Ecto neural progenitor cell (in vitro differentiated cells): ENCODE measurements around the gene CNTNAP5.

Source experiments
- DNase-seq: peaks from one replicate; pipeline ENCODE4 v3.0.0-alpha.2; 2018; ENCODE audit warnings: low spot score

Gene CNTNAP5

DNA sequence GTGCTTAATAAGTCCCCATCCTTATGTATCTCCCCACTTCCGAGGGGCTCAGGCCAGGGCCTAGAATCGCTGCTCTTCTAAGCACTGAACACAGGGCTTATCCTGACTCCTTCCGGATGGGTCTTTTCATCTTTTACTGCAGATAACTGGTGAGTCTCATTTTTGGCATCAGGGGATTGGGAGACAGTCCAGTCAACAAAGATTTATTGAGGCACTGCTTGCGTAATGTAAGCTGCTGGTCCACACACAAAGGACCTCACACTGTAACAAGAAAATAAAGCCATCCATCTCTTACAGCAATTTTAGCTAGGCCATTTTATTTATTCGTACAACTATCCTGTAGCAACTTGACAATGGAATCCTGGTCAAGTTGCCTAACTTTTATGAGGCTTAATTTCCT lies 600.5 kb downstream of the CNTNAP5 start:
- DNase-seq, result no peak

DNA sequence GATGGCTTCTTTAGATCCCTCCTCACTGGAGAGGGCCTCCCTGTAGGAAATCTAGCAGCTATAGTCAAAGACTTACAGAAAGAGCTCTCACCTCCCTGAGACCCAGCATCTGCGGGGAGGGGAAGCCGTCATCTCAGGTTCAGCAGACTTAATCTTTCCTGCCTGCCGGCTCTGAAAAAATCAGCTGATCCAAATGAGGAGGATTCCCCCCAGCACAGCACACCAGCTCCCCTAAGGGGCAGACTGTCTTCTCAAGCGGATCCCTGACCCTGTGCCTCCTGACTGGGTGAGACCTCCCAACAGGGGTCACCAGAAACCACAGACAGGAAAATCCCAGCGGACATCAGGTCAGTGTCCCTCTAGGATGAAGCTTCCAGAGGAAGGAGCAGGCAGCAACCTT lies 601.9 kb downstream of the CNTNAP5 start:
- DNase-seq, result no peak

DNA sequence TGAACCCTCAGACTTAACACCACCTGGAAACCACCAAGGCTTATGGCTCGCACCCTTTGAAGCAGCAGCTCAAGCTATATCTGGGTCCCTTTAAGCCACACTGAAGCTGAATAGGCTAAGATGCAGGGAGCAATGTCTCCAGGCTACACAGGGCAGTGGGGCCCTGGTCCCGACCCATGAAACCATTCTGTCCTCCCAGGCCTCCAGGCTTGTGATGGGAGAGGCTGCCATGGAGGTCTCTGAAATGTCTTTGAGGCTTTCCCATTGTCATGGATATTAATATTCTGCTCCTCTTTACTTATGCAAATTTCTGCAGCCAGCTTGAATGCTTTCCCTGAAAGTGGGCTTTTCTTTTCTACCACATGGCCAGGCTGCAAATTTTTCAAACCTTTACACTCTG lies 608.7 kb downstream of the CNTNAP5 start:
- no peak for DNase-seq

DNA sequence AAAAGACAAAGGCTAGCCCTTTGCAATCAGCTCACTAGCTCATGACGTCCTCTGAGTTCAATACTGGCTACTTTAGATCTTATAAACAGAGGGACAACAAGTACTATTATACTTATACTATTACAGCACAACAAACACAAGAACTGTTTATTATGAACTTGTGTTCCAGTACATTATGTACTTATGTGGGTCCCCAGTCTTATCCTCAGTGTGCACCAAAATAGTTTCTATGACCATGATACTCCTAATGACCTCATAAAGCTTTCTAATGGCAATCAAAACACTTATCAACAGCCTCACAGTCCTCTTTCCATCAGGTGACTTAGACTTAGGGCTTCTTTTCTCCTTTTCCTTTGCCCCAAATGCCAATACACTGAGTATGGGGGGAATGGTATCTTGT lies 614.4 kb downstream of the CNTNAP5 start:
- DNase-seq, result no peak

DNA sequence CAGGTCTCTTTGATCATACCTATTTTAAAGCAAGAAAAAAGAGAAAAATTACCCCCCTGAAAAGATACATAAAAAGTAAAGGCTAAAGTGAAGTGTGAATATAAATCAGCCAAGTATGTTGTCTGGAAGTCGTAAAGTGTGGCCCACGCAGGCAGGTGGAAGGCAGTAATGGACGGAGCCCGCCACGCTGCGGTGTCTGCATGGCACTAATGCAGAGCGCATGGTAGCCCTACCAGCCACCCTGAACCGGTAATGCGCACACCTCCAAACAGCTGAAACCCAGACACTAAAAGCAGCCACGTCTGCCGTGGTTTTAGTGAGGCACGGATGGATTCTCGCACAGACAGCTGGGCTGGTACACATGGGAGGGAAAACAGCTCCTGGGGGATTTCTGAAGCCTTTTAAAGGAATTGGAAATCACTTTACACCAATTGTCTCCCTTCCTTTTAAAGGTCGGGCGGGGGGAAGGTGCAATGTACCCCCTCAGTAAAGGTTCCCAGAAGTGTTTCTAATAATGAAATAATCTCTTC lies 615.2 kb downstream of the CNTNAP5 start:
- no peak for DNase-seq

DNA sequence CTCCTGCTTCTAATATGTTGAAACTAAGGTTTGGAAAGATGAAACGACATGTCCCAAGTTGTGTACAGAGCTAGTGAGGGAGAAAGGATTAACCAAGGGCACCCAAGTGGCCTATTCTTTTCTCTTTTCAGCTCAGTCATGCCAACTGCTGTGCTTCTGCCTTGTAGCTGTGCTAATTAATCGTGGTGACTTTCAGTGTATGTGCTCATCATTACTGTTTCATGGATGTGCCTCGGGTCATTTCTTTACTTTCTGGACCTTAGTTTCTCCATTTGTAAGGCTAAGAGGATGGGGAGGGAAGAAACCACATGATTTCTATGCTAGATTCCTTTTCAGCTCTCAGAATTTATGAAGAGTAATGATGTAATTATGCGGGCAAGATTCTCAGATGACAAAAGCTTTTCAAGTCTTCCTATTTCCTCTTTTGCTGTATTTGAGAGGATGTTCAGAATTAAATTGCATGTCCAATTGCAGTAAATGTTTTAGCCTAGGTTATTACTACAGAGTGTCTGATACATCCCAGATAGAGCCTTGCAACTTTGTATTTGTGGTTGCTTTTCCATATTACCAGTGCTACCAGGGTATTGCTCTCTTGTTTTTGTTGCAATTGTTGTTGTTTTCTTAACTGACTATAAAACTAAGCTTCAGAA lies 621.2 kb downstream of the CNTNAP5 start:
- no peak for DNase-seq

DNA sequence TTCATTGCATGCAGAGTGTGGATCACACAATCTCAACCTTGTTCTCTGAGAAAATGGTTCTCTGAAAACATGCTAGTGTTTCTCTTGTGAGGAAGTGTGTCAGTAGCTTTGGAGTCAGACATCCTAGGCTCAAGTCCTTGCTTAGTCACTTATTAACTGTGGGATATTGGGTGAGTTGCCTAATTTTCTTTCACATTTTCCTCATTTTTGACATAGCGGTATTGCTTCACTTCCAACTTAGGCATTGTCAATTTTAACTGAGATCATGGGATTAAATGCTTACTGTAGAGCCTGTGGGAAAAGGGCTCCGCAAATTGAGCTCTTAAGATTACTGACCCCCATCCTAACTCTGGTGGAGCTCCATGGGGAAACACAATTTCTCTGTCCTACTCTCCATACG lies 622.2 kb downstream of the CNTNAP5 start:
- DNase-seq, result no peak

DNA sequence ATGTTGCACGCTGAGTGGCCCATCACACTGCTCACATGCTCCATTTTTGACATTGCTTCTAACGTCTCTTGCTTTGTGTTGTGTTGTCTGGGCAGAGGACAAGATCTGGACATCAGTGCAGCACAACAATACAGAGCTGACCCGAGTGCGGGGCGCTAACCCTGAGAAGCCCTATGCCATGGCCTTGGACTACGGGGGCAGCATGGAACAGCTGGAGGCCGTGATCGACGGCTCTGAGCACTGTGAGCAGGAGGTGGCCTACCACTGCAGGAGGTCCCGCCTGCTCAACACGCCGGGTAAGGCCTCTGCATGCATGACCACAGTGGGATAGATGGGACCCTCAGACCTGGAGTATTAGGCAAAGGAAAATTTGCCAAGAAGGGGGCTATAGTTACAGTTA lies 622.6 kb downstream of the CNTNAP5 start:
- DNase-seq, result no peak

DNA sequence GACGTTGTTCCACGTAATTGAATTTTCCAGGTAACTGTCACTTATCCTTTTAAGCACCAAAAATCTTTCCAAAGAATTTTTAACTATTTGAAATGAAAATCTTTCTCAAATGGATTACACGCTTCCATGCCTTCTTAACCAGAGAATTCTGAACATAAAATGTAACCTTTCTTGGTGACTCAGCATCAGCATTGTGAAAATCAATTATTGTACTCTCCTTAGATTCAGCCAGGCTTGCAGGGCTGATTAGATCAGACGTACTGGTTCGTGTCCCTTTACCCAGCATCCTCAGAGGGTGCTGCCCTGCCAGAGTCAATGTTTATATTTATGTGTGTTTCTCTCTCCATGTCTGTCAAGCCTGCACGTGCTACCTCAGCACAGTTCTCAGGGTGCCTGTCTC lies 623.9 kb downstream of the CNTNAP5 start:
- DNase-seq, result no peak

DNA sequence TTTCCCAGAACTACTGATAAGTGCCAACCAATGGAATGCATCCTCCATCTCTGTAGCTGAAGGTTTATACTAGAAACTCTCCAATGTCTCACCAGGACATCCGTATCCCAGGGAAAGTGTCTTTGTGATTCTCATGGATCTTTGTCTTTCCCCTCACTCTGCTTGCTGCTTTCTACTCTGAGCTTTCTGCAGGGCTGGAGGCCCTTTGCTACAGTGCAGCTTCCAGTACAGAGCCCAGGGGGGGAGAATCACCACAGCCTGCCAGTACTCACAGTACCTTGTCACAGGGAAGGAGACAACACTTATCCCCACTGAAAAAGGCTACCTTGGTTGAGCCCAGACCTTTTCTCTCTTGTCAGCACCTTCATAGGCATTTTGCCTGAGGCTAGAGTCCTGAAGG lies 627.0 kb downstream of the CNTNAP5 start:
- DNase-seq, result no peak

DNA sequence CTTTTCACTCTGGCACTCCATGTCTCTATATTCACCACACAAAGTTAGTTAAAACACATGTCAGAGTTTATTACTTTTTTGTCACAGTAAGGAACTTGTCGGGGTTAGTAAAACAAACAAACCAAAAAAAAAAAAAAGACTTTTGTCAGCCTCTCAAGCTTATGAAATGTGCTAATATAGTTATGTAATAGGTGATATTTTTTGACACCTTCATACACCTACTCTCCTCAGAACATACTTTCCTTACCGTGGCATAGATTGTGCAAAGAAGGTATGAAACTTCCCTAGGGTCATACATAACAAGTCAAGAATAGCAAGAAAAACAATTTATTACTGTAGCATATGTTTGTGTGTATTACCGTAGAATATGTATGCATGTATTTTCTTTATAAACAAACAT lies 633.3 kb downstream of the CNTNAP5 start:
- DNase-seq, result no peak

DNA sequence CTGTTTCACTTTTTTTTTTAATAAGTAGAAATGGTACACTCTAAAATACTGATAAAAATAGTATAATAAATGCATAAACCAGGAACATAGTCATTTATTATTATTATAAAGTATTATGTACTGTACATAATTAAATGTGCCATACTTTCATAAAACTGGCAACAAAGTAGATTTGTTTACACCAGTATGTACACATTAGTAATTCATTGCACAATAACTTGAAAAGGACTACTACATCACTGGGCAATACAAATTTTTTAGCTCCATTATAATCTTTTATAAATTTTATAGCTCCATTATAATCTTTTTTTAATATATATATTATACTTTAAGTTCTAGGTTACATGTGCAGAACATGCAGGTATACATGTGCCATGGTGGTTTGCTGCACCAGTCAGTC lies 636.5 kb downstream of the CNTNAP5 start:
- no peak for DNase-seq

DNA sequence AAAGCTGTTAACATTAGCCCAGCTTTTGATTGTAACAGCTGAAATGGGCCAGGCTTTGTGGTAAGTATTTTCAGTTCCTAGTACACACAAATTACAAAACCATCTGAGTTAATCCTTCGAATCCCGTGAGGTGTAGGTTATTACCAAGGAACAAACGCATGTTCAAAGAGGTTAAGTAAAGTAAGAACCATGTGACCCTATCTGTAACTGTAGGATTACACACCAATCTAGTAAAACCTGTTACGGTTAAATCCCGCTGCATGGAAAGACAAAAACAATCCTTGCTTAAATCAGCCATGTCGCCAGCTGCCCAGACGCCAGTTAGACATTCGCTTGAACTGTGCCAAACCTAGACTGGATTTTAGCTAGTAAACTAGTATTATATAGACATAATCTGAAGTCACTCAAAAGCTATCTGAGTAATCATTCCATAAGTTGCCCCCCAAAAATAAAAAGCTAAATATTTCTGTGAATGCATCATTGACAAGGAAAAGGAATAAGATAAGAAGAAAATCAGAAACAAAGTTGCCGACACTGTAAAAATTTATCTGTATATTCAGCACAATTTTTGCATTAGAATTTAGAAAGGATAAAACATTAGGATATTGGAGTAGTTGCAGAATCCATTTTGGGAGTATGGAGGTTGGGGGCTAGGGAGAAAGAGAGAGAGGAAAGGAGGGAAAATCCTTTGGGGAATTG lies 638.0 kb downstream of the CNTNAP5 start:
- DNase-seq, result no peak

DNA sequence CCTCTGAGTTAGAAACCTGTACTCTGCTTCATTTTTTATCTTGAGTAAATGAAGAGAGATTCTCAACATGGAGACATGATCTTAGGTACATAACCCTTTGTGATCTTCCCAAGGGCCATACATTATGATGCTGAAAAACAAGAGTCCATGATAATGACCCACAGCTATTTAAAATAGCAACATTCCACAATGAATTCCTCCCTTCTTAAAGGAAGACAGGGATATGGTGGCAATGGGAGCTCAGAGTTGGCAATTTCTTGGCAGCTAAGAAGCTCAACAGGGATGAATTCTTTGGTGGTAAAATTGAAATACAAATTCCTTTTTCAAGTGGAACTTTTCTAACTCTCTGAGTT lies 638.5 kb downstream of the CNTNAP5 start:
- no peak for DNase-seq

DNA sequence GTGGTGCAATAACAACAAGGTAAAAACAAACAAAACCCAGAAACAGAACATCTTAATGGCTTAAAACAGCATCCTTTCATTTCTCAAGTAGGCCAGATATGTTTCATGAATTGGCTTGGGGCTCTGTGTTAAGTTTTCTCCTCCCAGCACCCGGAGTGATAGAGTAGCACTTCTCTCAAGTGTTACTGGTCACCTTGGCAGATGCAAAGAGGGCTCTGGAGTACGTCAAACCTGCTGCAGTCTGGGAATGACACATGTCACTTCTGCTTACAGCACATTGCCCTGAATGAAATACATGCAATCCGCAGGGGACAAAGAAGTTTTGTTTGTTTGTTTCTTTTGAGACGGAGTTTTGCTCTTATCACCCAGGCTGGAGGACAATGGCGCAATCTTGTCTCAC lies 639.3 kb downstream of the CNTNAP5 start:
- DNase-seq, result no peak

DNA sequence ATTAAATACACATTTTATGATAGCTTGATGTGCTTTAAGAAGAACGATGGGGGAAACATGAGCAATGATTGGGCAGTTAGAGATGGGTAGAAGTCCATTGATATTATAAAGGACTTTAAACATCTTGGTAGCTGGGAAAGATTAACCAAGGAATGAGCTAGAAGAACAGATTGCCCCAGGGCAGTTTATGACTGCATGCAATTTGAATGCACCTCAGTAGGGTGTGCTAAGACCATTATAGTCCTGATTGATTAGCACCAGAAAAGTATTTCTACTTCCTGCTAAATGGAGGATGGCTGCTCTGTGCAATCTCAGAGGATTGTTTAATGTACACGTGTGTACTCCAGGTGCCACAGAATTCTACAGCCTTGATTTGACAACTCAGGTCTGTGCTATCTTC lies 641.9 kb downstream of the CNTNAP5 start:
- no peak for DNase-seq

DNA sequence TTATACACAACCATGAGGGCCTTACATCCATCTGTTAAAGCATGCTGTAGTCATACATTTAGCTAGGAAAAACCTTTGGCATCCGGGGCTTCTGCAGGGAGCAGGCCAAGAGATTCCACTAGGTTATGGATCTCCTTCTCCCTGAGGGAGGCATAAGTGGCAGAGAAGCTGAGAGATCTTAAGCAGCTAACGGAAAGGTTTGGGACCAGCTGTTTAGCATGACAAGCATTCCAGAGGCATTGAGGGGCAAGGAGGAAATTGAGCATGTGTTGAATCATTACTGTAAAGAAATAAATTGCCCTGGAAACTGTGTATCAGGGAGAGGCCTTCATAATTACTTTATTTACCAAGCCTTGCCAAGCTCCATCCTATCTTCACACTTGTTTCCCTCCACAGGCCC lies 643.1 kb downstream of the CNTNAP5 start:
- no peak for DNase-seq

DNA sequence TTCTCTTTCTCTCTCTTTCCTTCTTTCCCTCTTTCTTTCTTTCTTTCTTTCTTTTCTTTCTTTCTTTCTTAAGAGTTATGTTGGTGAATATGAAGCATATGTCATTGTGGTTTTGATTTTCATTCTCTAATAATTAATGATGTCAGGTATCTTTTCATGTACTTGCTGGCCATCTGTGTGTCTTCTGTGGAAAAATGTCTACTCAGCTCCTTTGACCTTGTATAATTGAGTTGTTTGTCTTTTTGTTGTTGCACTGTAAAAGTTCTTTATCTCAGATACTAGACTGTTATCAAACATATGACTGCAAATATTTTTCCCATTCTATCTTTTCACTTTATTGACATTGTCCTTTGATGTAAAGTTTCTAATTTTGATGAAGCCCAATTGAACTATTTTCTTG lies 645.1 kb downstream of the CNTNAP5 start:
- DNase-seq, result no peak

DNA sequence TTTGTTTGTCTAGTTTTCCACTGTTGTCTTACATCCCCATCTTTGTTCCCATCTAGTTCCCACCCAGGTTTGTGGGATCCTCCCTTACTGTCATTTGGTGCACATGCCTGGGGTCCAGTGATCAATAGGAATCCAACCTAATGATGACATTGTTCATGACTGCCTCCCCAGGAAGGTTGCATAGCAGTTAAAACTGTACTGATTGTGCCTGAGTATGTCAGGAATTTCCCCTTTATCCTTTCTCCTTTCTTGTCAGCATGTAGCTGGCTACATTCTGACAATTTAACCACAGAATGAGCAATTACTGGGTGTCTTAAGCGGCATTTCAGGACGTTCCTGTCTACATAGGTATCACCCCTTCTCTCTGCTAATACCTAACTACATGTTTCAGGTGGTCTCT lies 653.0 kb downstream of the CNTNAP5 start:
- no peak for DNase-seq

DNA sequence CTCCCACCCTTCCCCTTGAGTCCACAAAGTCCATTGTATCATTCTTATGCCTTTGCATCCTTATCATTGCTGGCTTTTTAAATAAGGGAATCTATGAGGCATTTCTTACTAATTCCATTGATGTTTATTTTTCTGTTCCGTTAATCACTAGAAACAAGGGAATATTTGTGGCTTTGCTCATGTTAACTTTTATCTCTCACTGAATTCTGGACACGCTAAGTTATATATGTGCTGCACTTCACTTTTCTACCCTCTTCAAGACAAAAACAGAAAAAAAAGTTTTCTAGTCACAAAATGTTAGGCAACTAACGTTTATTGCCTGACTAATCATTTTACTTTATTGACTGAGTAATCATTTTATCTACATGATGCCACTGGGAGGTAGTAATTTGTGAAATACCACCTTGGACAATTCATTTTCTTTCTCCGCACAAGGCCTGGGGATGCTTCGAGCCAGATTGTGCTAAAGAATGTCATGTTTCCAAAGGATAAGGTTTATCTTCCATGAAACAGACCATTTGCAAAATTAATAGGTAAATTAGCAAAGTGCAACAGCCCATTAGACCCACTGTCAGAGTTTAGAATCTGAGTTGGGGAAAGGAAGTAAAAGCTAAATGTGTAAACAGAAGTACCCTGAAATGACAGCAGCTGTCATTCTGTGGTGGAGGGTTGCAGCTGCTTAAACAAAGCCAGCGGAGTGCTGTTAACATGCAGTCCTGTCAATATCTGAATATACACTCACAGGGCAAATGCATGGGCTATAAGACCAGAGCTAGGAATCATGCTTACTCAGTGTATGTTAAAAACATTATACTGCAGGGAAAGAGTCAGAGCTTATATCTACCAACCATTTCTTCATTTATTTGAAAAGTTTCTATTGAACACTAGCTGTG lies 658.7 kb downstream of the CNTNAP5 start:
- DNase-seq, result no peak

DNA sequence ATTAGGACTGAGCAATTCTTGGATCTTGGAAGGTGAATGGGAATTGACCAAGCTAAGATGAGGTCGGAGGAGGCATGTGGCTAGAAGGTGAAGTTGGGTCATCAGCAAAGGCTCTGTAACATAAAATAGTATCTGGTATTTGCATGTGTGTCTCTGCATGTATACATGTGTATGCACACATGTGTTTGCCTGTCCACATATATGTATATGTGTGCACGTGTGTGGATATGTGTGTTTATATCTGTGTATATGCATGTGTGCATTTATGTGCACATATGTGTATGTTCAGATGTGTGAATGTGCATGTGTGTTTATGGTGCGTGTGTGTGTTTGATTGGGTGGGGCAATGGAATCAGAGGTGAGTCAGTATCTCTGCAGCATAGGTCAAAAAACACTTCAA lies 664.3 kb downstream of the CNTNAP5 start:
- DNase-seq, result no peak

DNA sequence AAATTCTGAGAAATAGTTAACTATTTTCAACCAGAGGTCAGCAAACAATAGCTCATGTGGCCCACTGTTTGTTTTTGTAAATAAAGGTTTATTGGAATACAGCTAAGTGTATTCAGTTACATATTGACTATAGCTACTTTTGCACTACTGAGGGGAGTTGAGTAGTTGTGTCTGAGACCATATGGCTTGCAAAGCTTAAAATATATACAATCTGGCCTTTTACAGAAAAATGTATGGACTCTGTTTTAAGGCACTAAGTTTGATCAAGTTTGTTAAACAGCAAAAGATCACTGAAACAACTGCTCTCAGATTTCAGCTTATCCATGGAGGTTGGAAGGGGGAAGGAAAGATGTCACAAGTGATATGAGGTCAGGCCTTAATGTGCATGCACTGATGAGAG lies 667.1 kb downstream of the CNTNAP5 start:
- no peak for DNase-seq

DNA sequence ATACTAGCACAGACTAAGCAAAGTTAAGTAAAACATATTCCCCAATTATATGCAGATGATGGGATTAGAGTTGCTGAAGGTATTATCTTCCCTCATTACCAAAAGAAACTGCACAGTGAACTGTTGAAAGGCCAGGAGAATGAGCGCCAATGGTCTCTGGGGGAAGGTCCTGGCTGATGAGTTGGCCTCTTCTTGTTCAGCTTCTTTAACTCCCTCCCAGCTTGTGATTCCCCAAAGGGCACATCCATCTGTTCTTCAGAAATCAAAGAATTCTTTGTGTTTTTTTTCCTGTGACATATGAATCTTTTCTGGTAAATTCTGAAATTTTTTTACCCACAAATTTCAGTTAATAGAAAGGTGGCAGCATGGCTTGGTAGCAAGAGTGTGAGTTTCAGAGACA lies 667.6 kb downstream of the CNTNAP5 start:
- no peak for DNase-seq
